OCI-LY7 (cell line): ENCODE data around the gene PBX1.

ENCODE experiments used
- CTCF ChIP-seq: fragments of 200-600 bp; sonication (generic); conservative IDR thresholded peaks from 2 replicates; pipeline ENCODE4 v1.5.1; 2014; ENCODE audit warnings: mild to moderate bottlenecking, antibody characterized with exemption, low read length, moderate library complexity, mixed read lengths
- EZH2phosphoT487 ChIP-seq: fragments of 200-600 bp; sonication (generic); IDR thresholded peaks from 2 replicates; pipeline ENCODE4 v1.6.1; 2018; ENCODE audit warnings: low read depth, borderline replicate concordance, mild to moderate bottlenecking, mixed run types, antibody characterized with exemption, low read length, moderate library complexity, mixed read lengths

DNA sequence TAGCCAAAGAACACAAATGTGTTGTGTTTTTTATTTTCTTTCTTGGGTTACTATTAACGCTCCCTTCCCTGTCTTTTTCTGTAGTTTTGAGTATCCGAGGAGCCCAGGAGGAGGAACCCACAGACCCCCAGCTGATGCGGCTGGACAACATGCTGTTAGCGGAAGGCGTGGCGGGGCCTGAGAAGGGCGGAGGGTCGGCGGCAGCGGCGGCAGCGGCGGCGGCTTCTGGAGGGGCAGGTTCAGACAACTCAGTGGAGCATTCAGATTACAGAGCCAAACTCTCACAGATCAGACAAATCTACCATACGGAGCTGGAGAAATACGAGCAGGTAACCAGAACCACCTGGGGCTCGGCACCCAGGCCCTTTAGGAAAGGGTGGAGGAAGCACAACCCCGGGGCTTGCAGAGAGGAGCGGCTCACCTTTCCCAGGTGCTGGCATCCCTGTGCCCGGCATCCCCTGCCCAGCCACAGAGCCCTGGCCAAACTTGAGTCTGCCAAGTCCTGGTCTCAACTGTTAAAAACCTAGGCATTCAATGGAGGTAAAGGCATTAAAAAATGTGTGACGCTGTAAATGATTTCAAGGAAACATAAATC is 233.5 kb downstream of the PBX1 start:
- TF ChIP-seq CTCF (no peak), EZH2phosphoT487 (no peak)
